NCI-H345 (cell line): ENCODE measurements around the gene TM9SF3.
A peak's percentile ranks its signal among the peaks of the same experiment; 100 is the strongest.
"Not testable (repeated sequence)": the region's sequence is repeated elsewhere in the genome, so short reads cannot be mapped to it uniquely, and the experiment has no call there.

Source experiments
- DNase-seq: peaks from one replicate; lab custom pipeline; 2025; lab: John Stamatoyannopoulos, UW

Gene TM9SF3

GRCh38 chr10:96568402-96568801 lies 18.4 kb downstream of the TM9SF3 start:
- DNase-seq: no peak

DNA sequence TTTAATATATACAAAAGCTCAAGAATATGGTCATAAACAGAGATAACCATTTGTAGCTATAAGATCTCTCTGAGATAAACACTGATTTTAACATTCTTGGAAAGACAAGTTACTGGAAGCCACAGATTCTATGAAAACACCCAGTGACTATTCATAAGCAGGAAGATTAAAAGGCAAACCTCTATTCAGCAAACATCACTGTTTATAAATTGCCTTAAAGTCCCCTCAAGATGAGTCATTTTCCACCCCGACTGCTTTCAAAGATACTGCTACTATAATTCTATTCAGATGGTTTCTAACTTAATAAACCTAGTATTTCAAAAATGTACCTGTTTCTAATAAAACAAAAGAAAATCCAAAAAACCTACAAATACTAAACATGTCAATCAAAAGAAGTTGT lies 21.0 kb downstream of the TM9SF3 start:
- DNase-seq: no peak

- no peak for DNase-seq
These were observed 25.6 kb downstream of the TM9SF3 start for GRCh38 chr10:96560966-96561887.

GRCh38 chr10:96560489-96560888 lies 26.3 kb downstream of the TM9SF3 start:
- no peak for DNase-seq

DNA sequence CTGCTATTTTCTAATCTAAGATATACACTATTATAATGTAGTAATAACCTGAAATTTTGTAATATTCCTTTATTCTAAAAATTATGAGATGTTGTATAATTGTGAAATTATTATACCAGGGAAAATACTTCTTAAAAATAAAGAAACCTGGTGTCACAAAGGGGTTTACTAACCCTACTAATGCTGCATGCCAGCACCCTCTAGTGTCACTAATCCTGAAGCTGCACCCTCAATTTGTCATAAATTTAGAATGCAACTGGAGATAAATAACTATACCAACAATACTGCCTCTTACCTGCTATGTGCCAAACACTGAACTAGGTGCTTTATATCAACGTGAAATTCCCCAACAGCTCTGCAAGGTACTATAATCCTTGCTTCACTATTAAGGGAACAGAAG lies 30.8 kb downstream of the TM9SF3 start:
- DNase-seq: peak; percentile 5

DNA sequence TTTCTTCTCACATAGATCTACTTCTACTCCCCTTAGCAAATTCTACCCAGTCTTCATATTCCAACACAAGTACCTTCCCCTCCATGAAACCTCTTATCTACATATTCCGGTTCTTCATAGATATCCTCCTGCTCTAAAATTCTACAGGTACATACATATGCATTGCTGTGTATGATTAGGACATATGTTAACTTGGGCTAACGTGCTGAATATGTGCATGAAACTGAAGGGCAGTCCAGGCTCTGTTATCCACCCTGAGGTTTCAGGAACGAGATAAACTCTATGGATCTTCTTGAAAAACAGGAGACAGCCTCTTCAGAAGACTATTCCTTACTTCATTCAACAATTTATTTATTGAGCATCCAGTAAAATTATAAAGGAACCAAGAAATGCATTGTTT lies 31.5 kb downstream of the TM9SF3 start:
- no peak for DNase-seq

- peak; percentile 70 for DNase-seq
These were observed 38.2 kb downstream of the TM9SF3 start for GRCh38 chr10:96548589-96548988.

- DNase-seq: not testable (repeated sequence)
These were observed 41.3 kb downstream of the TM9SF3 start for GRCh38 chr10:96545558-96545957.

DNA sequence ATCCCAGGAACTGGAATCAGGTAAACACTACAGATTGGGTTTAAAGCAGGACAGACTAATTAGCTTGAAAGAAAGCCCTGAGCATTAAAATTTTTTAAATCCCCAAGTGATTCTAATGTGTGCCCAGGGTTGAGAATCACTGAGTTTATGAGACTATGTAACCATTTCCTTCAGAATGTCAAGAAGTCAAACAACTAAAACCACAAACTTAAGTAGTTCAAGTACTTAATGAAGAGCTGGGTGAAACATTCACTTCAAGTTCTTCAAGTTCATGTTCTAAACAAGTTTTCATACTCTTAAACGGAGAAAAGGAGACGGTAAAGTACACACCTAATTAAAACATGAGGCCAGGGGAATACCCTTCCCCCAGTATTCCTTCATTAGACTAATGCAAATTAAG lies 44.9 kb downstream of the TM9SF3 start:
- no peak for DNase-seq

GRCh38 chr10:96540240-96540639 lies 46.6 kb downstream of the TM9SF3 start:
- no peak for DNase-seq

DNA sequence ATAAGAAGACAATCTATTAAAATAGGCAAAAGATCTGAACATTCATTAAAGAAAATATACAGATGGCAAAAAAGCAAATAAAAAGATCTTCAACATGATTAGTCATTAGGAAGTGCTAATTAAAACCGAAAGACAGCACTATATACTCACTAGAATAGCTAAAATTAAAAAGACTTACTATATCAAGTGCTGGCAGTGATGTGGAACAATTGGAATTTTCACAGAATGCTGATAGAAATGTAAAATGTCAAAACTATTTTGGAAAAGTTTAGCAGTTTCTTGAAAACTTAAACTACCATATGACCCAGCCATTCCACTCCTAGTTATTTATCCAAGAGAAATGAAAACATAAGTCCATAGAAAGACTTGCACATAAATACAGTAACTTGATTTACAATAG lies 48.1 kb downstream of the TM9SF3 start:
- DNase-seq: no peak

DNA sequence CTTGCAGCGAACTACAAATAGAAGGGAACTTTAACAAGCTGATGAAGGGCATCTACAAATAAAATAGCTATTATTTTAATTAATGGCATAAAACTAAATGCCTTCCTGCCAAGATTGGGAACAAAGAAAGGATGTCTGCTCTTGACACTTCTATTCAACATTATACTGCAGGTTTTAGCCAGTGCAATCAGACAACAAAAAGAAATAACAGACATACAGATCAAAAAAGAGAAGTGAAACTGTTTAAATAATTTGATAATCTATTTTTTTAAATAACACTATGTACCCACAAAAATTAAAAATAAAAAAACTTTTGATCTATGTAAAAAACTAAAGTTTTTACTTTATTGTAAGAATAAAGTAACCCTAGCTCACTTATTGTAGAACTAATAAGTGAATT lies 50.7 kb downstream of the TM9SF3 start:
- no peak for DNase-seq

DNA sequence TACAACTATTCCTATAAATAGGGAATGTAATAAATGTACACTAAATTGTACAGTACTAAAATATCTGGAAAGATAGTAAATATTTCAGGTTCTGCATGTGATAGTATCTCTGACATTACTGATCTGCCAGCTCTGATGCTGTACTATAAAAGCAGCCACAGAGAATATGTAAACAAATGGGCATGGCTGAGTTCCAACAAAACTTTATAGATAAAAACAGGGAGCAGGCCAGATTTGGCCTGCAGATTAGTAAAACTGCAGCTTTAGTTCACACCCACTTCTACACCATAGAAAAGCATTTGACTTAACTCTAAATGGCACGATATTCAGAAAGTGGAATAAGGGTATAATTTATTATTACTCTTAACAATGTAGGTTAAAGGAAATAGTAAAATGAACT lies 54.3 kb downstream of the TM9SF3 start:
- no peak for DNase-seq

DNA sequence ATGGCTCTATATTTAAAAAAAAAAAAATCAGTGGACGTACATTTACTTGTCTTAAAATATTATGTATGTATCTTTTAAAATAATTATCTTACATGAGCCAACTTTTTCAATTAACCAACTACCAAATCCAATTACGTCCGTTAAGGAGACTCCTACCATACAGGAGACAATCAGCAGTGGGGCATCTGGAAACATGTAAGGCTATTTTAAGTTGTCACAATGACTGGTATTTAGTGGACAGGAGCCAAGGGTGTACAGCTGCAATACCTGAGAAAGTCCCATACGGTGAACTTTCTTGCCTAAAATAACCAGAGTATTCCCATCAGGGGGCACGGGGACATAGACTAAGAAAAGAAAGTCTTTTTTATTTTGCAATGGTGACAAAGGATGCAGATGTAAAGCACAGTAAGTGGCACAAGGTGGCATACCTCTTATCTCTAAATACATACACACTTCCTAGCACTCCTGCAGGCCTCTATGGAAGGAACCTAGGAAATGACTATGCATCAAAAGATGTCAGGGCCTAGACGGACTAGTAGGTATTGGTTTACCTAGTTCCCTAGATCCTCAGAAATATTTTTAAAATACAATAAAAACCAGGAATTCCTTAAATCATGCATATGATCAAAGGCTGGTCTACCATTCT lies 57.1 kb downstream of the TM9SF3 start:
- no peak for DNase-seq

GRCh38 chr10:96524741-96525140 lies 62.1 kb downstream of the TM9SF3 start:
- DNase-seq: no peak

- no peak for DNase-seq
These were observed 69.5 kb downstream of the TM9SF3 start for GRCh38 chr10:96517284-96517683.

DNA sequence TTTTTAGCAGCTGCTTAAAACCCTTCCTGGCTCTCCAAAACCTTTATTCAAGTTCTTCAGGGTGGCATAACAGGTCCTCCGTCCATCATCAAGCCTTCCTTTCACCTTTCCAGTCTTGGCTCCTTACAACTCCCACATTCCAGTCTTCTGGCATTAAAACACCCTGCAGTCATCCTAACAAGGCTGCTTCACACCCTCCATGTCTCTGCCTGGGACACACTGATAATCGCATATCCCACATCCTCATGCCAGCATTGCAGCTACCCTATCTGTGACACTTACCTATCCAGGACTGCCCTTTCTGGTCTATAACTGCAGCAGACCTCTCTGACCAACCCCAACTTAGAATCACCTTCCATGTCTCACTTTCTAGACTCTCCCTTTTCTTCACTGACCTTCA lies 70.5 kb downstream of the TM9SF3 start:
- no peak for DNase-seq

GRCh38 chr10:96513698-96514561 lies 72.9 kb downstream of the TM9SF3 start, which contains the start of gene TLL2:
Gene TLL2 (minus strand): TSS chr10:96513926. CDS start chr10:96513685, 241 bp downstream.
- DNase-seq: peak; percentile 78

DNA sequence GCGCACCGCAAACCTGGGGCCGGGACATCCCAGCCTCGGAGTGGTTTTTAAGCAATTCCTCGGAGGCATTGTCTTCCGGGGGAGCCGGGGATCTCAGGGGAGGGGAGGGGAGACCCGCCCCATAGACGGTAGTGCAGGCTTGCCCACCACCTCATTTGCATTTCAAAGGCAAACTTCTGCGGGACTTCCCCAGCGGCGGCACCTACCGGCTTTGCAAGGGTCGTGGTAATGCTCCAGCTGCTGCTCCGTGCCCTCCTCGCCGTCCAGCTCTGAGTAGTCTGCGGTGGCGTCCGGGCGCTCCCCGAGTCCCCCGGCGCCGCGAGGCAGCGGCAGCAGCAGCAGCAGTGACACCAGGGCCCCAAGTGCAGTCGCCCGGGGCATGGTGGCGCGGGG lies 73.5 kb downstream of the TM9SF3 start:
- DNase-seq: peak; percentile 47

DNA sequence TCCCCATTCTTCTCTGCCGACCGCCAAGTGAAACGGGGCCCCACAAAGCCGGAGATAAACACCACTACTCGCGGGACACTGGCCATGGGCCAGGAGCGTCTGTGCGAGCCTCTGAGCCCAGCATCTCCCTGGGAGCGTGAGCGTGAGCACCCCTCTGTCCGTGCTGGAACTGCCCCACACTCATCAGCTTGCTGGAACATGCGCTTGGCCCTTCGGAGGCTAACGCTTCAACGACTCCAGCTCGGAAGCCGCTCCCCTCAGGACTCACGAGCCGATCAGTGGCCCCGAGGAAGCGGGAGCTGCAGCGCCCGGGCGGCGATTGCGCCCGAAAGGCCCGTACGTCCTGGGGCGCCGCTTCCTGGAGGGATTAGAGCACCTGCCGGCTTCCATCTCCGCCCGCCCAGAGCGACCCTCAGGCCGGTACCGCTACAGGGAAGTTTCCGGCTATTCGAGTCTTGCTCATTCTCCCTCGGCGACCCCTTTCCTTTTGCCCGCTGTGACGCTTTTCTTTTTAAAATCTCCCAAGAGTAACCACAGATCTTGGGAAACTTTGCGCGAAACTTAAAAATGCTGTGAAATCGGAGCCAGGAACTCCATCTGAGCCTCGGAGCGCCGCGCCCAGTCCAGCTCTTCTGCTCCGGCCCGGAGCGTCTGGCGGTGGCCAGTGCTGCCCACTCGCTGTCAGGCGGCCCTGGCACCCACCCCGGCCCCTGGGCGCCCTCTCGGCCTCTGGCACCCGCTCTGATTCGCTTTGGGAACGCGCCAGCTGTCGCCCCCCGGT lies 74.1 kb downstream of the TM9SF3 start:
- no peak for DNase-seq
